Measurements from ENCODE around the gene KLF15. TPM values are rescaled to one million over a fixed set of nuclear protein-coding genes. Genes with fewer than 3 reads are reported as not detected.

The KLF15 gene
- total and polyA plus RNA-seq, 2 of the 8 experiments (the other 6 are each of a cell fraction or from before 2014, with no cell fraction given) = 15.7 to 19.5 TPM

GRCh38 chr3:126357295-126358037 is at the start of gene KLF15 (continued):
- TF ChIP-seq CHD7 (IDR thresholded peaks at IDR 0.05; ENCODE audit: insufficient replicate concordance, low read length) (peak; percentile 98), RNF2 (IDR thresholded peaks at IDR 0.05; ENCODE audit: borderline replicate concordance, low read depth, low read length, missing control alignments, poor library complexity, severe bottlenecking) (no peak), USF2 (IDR thresholded peaks at IDR 0.05; ENCODE audit: low read length) (peak; percentile 82), POLR2A (IDR thresholded peaks at IDR 0.05; ENCODE audit: control extremely low read depth in 1 of 2, low read depth in 2 of 2, low read length in 2 of 2) (no peak; a peak in 1 of 3 replicates), TAF7 (optimal IDR thresholded peaks at IDR 0.05; ENCODE audit: borderline replicate concordance, low read depth, low read length) (no peak)

Data from H1 (cell line).